DOHH2 (cell line): Measurements from ENCODE around the gene KSR1.
"Not testable (repeated sequence)": the region's sequence is repeated elsewhere in the genome, so short reads cannot be mapped to it uniquely, and the experiment has no call there.

Experiments used
- H3F3A ChIP-seq: fragments of 200-600 bp; sonication (generic), shearing (Covaris generic); 2 replicates; pipeline ENCODE4 v1.6.0; 2016; ENCODE audit warnings: antibody characterized with exemption, mild to moderate bottlenecking; ENCODE audit not compliant: control insufficient read depth, insufficient read depth
- H3K27ac ChIP-seq: fragments of 200-600 bp; sonication (generic); 2 replicates; pipeline ENCODE4 v1.5.1; 2014; ENCODE audit warnings: low read depth, mild to moderate bottlenecking, low read length, moderate library complexity
- H3K27me3 ChIP-seq: fragments of 200-600 bp; sonication (generic); 2 replicates; pipeline ENCODE4 v1.6.1; 2014; ENCODE audit warnings: mild to moderate bottlenecking, low read length, mixed read lengths; ENCODE audit not compliant: control insufficient read depth
- H3K36me3 ChIP-seq: fragments of 200-600 bp; sonication (generic); 2 replicates; pipeline ENCODE4 v1.6.1; 2014; ENCODE audit warnings: mild to moderate bottlenecking, low read length, moderate library complexity, mixed read lengths; ENCODE audit not compliant: control insufficient read depth
- H3K4me1 ChIP-seq: fragments of 200-600 bp; sonication (generic); 2 replicates; pipeline ENCODE4 v1.6.1; 2014; ENCODE audit warnings: mild to moderate bottlenecking, low read length, mixed read lengths; ENCODE audit not compliant: control insufficient read depth
- H3K4me2 ChIP-seq: fragments of 200-600 bp; sonication (generic); 2 replicates; pipeline ENCODE4 v1.6.0; 2014; ENCODE audit warnings: mild to moderate bottlenecking, low read length, moderate library complexity
- H3K4me3 ChIP-seq: fragments of 200-600 bp; sonication (generic); 2 replicates; pipeline ENCODE4 v1.5.1; 2014; ENCODE audit warnings: mild to moderate bottlenecking, low read length, mixed read lengths
- H3K79me2 ChIP-seq: fragments of 200-600 bp; sonication (generic); 2 replicates; pipeline ENCODE4 v1.6.1; 2014; ENCODE audit warnings: mild to moderate bottlenecking, low read length, mixed read lengths; ENCODE audit not compliant: control insufficient read depth
- H3K9me2 ChIP-seq: fragments of 200-600 bp; sonication (generic); replicated peaks from 2 replicates; pipeline ENCODE4 v1.6.1; 2014; ENCODE audit warnings: mild to moderate bottlenecking, low read length, mixed read lengths; ENCODE audit not compliant: control insufficient read depth
- H3K9me3 ChIP-seq: fragments of 200-600 bp; sonication (generic); 2 replicates; pipeline ENCODE4 v1.6.1; 2014; ENCODE audit warnings: antibody characterized with exemption, low read length, mixed read lengths; ENCODE audit not compliant: control insufficient read depth, insufficient read depth
- H4K20me1 ChIP-seq: fragments of 200-600 bp; sonication (generic); 2 replicates; pipeline ENCODE4 v1.6.0; 2014; ENCODE audit warnings: low read depth, mild to moderate bottlenecking, antibody characterized with exemption, low read length, moderate library complexity; ENCODE audit not compliant: control insufficient read depth, insufficient read depth
- CTCF ChIP-seq: fragments of 200-600 bp; sonication (generic); IDR thresholded peaks from one replicate; pipeline ENCODE4 v1.5.1; 2014; ENCODE audit warnings: antibody characterized with exemption, mild to moderate bottlenecking, low read depth, low read length; ENCODE audit not compliant: poor library complexity, severe bottlenecking
- EZH2phosphoT487 ChIP-seq: fragments of 200-600 bp; sonication (generic); IDR thresholded peaks from 2 replicates; pipeline ENCODE4 v1.6.1; 2017; ENCODE audit warnings: borderline replicate concordance, mild to moderate bottlenecking, antibody characterized with exemption, low read length, moderate library complexity, mixed read lengths

KSR1 gene

GRCh38 chr17:27421111-27421510, 35.1 kb upstream of the KSR1 start:
- H3K36me3 ChIP-seq = no peaks in the 10 kb centered on the region
- H3K27me3 ChIP-seq = no peaks in the 10 kb centered on the region
- H3K4me2 ChIP-seq = no peak overlapping the region
- H3F3A ChIP-seq = no peaks in the 10 kb centered on the region
- H3K4me1 ChIP-seq = no peaks in the 10 kb centered on the region
- H3K9me3 ChIP-seq = no peaks in the 10 kb centered on the region
- H3K27ac ChIP-seq = no peak overlapping the region
- no peak overlapping the region for H3K4me3 ChIP-seq
- no peak for TF ChIP-seq EZH2phosphoT487
- TF ChIP-seq CTCF = no peak
- no peaks in the 10 kb centered on the region for H4K20me1 ChIP-seq
- H3K79me2 ChIP-seq = no peaks in the 10 kb centered on the region
- H3K9me2 ChIP-seq = no peaks in the 10 kb centered on the region

GRCh38 chr17:27421626-27422025, 34.6 kb upstream of the KSR1 start:
- not testable (repeated sequence) for H3K4me1 ChIP-seq, H3K9me3 ChIP-seq, H3K79me2 ChIP-seq, H4K20me1 ChIP-seq, H3F3A ChIP-seq, H3K27me3 ChIP-seq, H3K9me2 ChIP-seq, H3K4me3 ChIP-seq, H3K4me2 ChIP-seq, H3K36me3 ChIP-seq, H3K27ac ChIP-seq

- no peak overlapping the region for H3K27ac ChIP-seq
- no peak overlapping the region for H3K4me2 ChIP-seq
Observed at GRCh38 chr17:27422601-27423000, 33.6 kb upstream of the KSR1 start.

GRCh38 chr17:27423651-27424050, 32.6 kb upstream of the KSR1 start:
- no peaks in the 10 kb centered on the region for H3K27me3 ChIP-seq
- H3K27ac ChIP-seq = no peak overlapping the region
- no peak for TF ChIP-seq CTCF
- no peak for TF ChIP-seq EZH2phosphoT487
- H3K4me2 ChIP-seq = no peak overlapping the region
- no peaks in the 10 kb centered on the region for H3K79me2 ChIP-seq
- H4K20me1 ChIP-seq = no peaks in the 10 kb centered on the region
- no peaks in the 10 kb centered on the region for H3K9me3 ChIP-seq
- no peaks in the 10 kb centered on the region for H3K9me2 ChIP-seq
- H3F3A ChIP-seq = no peaks in the 10 kb centered on the region
- H3K4me3 ChIP-seq = no peak overlapping the region
- H3K36me3 ChIP-seq = no peaks in the 10 kb centered on the region
- H3K4me1 ChIP-seq = no peaks in the 10 kb centered on the region

More at GRCh38 chr17:27422601-27423000, 33.6 kb upstream of the KSR1 start:
- TF ChIP-seq CTCF (no peak), EZH2phosphoT487 (no peak)
- H3K36me3 ChIP-seq = no peaks in the 10 kb centered on the region
- H3K9me2 ChIP-seq = no peaks in the 10 kb centered on the region
- no peaks in the 10 kb centered on the region for H3K9me3 ChIP-seq
- H3K4me3 ChIP-seq = no peak overlapping the region
- H3F3A ChIP-seq = no peaks in the 10 kb centered on the region
- H3K79me2 ChIP-seq = no peaks in the 10 kb centered on the region
- no peaks in the 10 kb centered on the region for H4K20me1 ChIP-seq
- no peaks in the 10 kb centered on the region for H3K4me1 ChIP-seq
- H3K27me3 ChIP-seq = no peaks in the 10 kb centered on the region
